ENCODE measurements around the gene OR10A4. TPM values are rescaled to one million over a fixed set of nuclear protein-coding genes. Genes with fewer than 3 reads are reported as not detected.

The OR10A4 gene
- total and polyA plus RNA-seq, 9 of the 15 experiments (the other 6 are each of a cell fraction or from before 2014, with no cell fraction given), result not detected

GRCh38 chr11:6926208-6927029 is 50.0 kb downstream of the OR10A4 start, which contains the start of gene ZNF215 (continued):
- TF ChIP-seq ZNF354B (CRISPR knock-in tag; IDR thresholded peaks at IDR 0.05) (no peak), ZNF316 (IDR thresholded peaks at IDR 0.05) (0 out of 2 replicates have a peak, but pooled peaks have one; percentile 5), DIDO1 (tag; IDR thresholded peaks at IDR 0.05; ENCODE audit: low read depth) (no peak), HDAC8 (tag; IDR thresholded peaks at IDR 0.05) (no peak), MAZ (CRISPR knock-in tag; conservative IDR thresholded peaks at IDR 0.05 in 1 of 2, IDR thresholded peaks at IDR 0.05 in 1 of 2) (peak; percentile 36 to 56; a peak in 2 of 4 replicates), PRDM10 (IDR thresholded peaks at IDR 0.05; ENCODE audit: partially characterized antibody) (peak; percentile 80), XRCC3 (IDR thresholded peaks at IDR 0.05) (no peak), RUNX1 (IDR thresholded peaks at IDR 0.05; ENCODE audit: low read depth) (no peak), TCF7 (IDR thresholded peaks at IDR 0.05; ENCODE audit: borderline replicate concordance) (0 out of 2 replicates have a peak, but pooled peaks have one; percentile 27), HNRNPK (IDR thresholded peaks at IDR 0.05; ENCODE audit: low read depth, low read length, poor library complexity, severe bottlenecking) (no peak), MCM5 (IDR thresholded peaks at IDR 0.05; ENCODE audit: low read depth) (no peak), VEZF1 (CRISPR knock-in tag; IDR thresholded peaks at IDR 0.05) (peak; percentile 73), FOSL1 (tag; conservative IDR thresholded peaks at IDR 0.05) (0 out of 2 replicates have a peak, but pooled peaks have one; percentile 31), SMAD1 (IDR thresholded peaks at IDR 0.05; ENCODE audit: low read depth, low read length, partially characterized antibody) (no peak), HES1 (IDR thresholded peaks at IDR 0.05; ENCODE audit: low read depth) (no peak), ZFX (CRISPR knock-in tag; IDR thresholded peaks at IDR 0.05) (peak; percentile 89), ZNF780A (CRISPR knock-in tag; IDR thresholded peaks at IDR 0.05) (no peak)
